ENCODE measurements around the gene CPA2.

Gene CPA2

DNA sequence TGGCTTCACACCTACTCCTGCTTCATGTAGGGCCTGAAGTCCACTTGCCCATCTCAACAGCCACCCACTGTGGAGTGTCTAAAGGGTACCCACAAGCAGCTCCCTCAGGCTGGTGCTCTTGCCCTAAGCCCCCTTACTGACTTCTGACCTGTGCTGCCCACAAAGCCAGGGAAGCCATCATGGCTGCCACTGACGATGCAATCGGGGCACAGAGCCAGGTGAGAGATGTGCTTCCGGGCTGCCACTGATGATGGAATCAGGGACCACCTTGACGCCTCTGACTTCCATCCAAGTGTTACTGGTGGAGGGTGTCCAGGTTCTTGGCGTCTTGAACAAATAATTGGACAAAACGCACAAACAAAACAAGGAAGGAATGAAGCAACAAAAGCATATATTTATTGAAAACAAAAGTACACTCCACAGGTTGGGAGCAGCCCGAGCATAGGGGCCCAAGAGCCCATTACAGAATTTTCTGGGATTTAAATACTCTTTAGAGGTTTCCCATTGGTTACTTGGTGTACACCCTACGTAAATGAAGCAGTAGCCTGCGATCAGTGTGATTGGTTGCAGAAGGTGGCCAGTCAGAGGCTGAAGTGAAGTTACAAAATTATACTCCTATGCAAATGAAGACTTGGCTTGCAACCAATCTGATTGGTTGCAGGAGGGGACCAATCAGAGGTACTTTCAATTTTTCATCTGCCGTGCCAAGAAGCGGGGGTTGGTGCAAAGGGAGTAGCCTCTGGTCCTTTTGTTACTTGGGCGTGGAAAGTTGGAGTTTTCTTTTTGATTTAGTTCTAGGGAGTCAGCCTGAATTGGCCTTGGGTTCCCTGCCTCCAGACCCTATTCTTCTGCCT, 4.5 kb downstream of the CPA2 start:
- DNase-seq = no peak
- Histone ChIP-seq H3K27me3 (replicated peaks; ENCODE audit: control insufficient read depth, insufficient read depth, low read length, poor library complexity, severe bottlenecking) (no peaks in the 10 kb centered on the region), H3K9me3 (ENCODE audit: control insufficient read depth, low read length) (no peaks in the 10 kb centered on the region), H3K4me1 (ENCODE audit: control insufficient read depth, insufficient read depth, low read length, poor library complexity, severe bottlenecking) (no peaks in the 10 kb centered on the region), H3K27ac (ENCODE audit: insufficient read depth, low read length, poor library complexity, severe bottlenecking) (no peak overlapping the region), H3K4me3 (ENCODE audit: insufficient read depth, low read depth, low read length, poor library complexity, severe bottlenecking) (no peak overlapping the region), H3K36me3 (ENCODE audit: control insufficient read depth, insufficient read depth, low read length) (no peaks in the 10 kb centered on the region)

DNA sequence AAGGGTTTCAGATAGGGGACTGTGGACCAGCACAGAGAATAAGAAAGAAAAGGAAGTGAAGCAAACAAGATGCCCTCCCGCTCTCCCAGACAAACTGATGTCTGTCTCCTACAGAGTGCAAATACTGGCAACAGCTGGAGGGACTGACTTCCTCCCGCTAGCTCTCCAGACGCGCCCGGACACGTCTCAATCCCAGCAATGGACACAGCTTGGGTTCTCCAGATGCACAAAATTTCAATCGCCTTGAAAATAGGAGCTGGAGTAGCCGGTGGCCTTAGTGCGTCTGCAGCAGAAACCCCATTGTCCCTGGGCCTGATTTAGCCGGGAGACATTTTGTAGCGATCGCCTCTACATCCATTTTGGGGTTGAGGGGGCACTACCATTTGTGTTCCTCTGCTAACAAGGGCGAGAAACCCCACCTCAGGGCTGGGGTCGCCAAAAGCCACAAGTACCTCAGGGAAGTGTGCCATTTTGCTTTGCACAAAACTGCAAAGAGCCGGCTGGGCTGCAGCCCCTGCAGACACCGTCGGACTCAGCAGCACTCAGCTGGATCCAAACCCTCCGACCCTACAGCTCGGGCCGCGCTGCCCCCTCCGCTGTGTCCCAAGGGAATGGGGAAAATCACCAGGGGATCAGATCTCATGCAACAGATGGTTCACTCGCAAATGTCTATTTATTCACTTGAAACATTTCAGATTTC, 5.9 kb downstream of the CPA2 start:
- Histone ChIP-seq H3K4me1 (ENCODE audit: control insufficient read depth, insufficient read depth, low read length, poor library complexity, severe bottlenecking) (no peaks in the 10 kb centered on the region), H3K4me3 (ENCODE audit: insufficient read depth, low read depth, low read length, poor library complexity, severe bottlenecking) (no peak overlapping the region), H3K27ac (ENCODE audit: insufficient read depth, low read length, poor library complexity, severe bottlenecking) (no peak overlapping the region)

DNA sequence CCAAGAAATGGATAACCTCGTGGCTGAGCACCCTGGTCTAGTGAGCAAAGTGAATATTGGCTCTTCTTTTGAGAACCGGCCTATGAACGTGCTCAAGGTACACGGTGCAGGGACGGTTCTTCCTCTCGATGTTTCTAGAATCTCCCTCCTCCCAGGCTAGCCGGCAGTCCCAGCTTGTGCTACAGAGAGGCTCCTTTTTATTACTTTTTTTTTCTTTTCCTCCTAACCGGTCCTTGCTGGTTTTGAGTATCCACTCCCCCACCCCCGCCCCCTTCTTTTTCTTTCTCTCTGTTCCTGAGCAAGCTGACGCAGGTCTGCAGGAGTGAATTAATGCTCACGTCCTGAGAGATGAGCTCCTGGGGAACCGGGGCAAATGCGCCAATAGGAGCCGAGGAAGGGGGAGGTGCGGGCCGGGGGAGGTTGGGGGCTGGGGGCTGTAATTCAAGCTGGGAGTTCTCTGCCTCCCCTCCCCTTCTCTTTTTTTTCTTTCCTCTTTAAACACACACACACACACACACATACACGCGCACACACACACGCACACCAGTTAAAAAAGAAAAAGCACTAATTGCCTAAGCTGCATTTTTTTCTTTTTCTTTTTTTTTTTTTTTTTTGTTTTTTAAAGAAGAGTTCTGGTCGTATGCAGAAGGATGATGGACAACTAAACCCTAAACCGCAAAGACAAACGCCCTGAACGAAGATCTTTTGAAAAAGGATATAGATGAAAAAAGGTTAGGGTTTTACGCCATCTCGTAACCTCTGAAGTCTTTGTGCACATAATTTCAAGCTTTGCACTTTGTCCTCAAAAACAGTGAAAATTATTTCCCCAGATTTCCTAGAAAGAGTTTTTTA, 6.6 kb downstream of the CPA2 start:
- DNase-seq = no peak

More for the DNA sequence above, 5.9 kb downstream of the CPA2 start:
- H3K27me3 ChIP-seq (replicated peaks; ENCODE audit: control insufficient read depth, insufficient read depth, low read length, poor library complexity, severe bottlenecking) = no peaks in the 10 kb centered on the region
- no peaks in the 10 kb centered on the region for H3K9me3 ChIP-seq (ENCODE audit: control insufficient read depth, low read length)
- no peaks in the 10 kb centered on the region for H3K36me3 ChIP-seq (ENCODE audit: control insufficient read depth, insufficient read depth, low read length)
- no peak for DNase-seq

GRCh38 chr7:130273933-130274255, 7.2 kb downstream of the CPA2 start:
- no peak overlapping the region for H3K27ac ChIP-seq (ENCODE audit: insufficient read depth, low read length, poor library complexity, severe bottlenecking)
- no peak overlapping the region for H3K4me3 ChIP-seq (ENCODE audit: insufficient read depth, low read depth, low read length, poor library complexity, severe bottlenecking)
- no peak for DNase-seq
- H3K36me3 ChIP-seq (ENCODE audit: control insufficient read depth, insufficient read depth, low read length) = no peaks in the 10 kb centered on the region
- no peaks in the 10 kb centered on the region for H3K27me3 ChIP-seq (replicated peaks; ENCODE audit: control insufficient read depth, insufficient read depth, low read length, poor library complexity, severe bottlenecking)
- H3K9me3 ChIP-seq (ENCODE audit: control insufficient read depth, low read length) = no peaks in the 10 kb centered on the region
- H3K4me1 ChIP-seq (ENCODE audit: control insufficient read depth, insufficient read depth, low read length, poor library complexity, severe bottlenecking) = no peaks in the 10 kb centered on the region

More for the DNA sequence above, 6.6 kb downstream of the CPA2 start:
- H3K4me1 ChIP-seq (ENCODE audit: control insufficient read depth, insufficient read depth, low read length, poor library complexity, severe bottlenecking) = no peaks in the 10 kb centered on the region
- no peaks in the 10 kb centered on the region for H3K9me3 ChIP-seq (ENCODE audit: control insufficient read depth, low read length)
- H3K27ac ChIP-seq (ENCODE audit: insufficient read depth, low read length, poor library complexity, severe bottlenecking) = no peak overlapping the region
- no peaks in the 10 kb centered on the region for H3K27me3 ChIP-seq (replicated peaks; ENCODE audit: control insufficient read depth, insufficient read depth, low read length, poor library complexity, severe bottlenecking)
- no peaks in the 10 kb centered on the region for H3K36me3 ChIP-seq (ENCODE audit: control insufficient read depth, insufficient read depth, low read length)
- H3K4me3 ChIP-seq (ENCODE audit: insufficient read depth, low read depth, low read length, poor library complexity, severe bottlenecking) = no peak overlapping the region

GRCh38 chr7:130274296-130274695, 7.6 kb downstream of the CPA2 start:
- no peaks in the 10 kb centered on the region for H3K27me3 ChIP-seq (replicated peaks; ENCODE audit: control insufficient read depth, insufficient read depth, low read length, poor library complexity, severe bottlenecking)
- H3K4me3 ChIP-seq (ENCODE audit: insufficient read depth, low read depth, low read length, poor library complexity, severe bottlenecking) = no peak overlapping the region
- no peak for DNase-seq
- H3K27ac ChIP-seq (ENCODE audit: insufficient read depth, low read length, poor library complexity, severe bottlenecking) = no peak overlapping the region
- no peaks in the 10 kb centered on the region for H3K36me3 ChIP-seq (ENCODE audit: control insufficient read depth, insufficient read depth, low read length)
- no peaks in the 10 kb centered on the region for H3K9me3 ChIP-seq (ENCODE audit: control insufficient read depth, low read length)
- H3K4me1 ChIP-seq (ENCODE audit: control insufficient read depth, insufficient read depth, low read length, poor library complexity, severe bottlenecking) = no peaks in the 10 kb centered on the region

- H3K9me3 ChIP-seq (ENCODE audit: control insufficient read depth, low read length) = no peaks in the 10 kb centered on the region
- no peaks in the 10 kb centered on the region for H3K36me3 ChIP-seq (ENCODE audit: control insufficient read depth, insufficient read depth, low read length)
- no peaks in the 10 kb centered on the region for H3K27me3 ChIP-seq (replicated peaks; ENCODE audit: control insufficient read depth, insufficient read depth, low read length, poor library complexity, severe bottlenecking)
- DNase-seq = no peak
- H3K27ac ChIP-seq (ENCODE audit: insufficient read depth, low read length, poor library complexity, severe bottlenecking) = no peak overlapping the region
- H3K4me1 ChIP-seq (ENCODE audit: control insufficient read depth, insufficient read depth, low read length, poor library complexity, severe bottlenecking) = no peaks in the 10 kb centered on the region
- H3K4me3 ChIP-seq (ENCODE audit: insufficient read depth, low read depth, low read length, poor library complexity, severe bottlenecking) = no peak overlapping the region
These were observed 8.4 kb downstream of the CPA2 start for GRCh38 chr7:130274983-130275591.

DNA sequence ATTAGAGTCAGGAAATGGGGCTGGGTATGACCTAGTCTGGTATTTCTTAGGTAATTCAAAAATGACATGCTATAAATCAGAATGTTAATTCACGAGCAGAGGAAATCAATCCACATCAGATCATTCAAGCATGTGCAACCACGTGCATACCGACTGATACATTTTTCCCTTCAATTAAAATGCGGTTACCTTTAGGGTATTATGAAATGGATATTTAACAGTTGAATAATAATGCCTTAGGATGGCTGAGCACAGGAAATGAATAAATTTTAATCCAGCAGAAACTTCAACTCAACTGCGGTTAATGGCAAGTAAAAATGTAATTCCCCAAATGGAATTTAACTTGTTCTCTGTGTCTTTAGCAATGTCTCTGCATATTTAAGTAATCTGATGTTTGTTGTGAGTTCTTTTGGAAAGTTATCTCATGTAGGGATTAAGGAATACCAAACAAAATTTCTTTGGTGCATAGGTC, 9.2 kb downstream of the CPA2 start:
- no peaks in the 10 kb centered on the region for H3K36me3 ChIP-seq (ENCODE audit: control insufficient read depth, insufficient read depth, low read length)
- H3K9me3 ChIP-seq (ENCODE audit: control insufficient read depth, low read length) = no peaks in the 10 kb centered on the region
- H3K27me3 ChIP-seq (replicated peaks; ENCODE audit: control insufficient read depth, insufficient read depth, low read length, poor library complexity, severe bottlenecking) = no peaks in the 10 kb centered on the region
- no peak overlapping the region for H3K4me3 ChIP-seq (ENCODE audit: insufficient read depth, low read depth, low read length, poor library complexity, severe bottlenecking)
- H3K27ac ChIP-seq (ENCODE audit: insufficient read depth, low read length, poor library complexity, severe bottlenecking) = no peak overlapping the region
- no peaks in the 10 kb centered on the region for H3K4me1 ChIP-seq (ENCODE audit: control insufficient read depth, insufficient read depth, low read length, poor library complexity, severe bottlenecking)
- DNase-seq = no peak

DNA sequence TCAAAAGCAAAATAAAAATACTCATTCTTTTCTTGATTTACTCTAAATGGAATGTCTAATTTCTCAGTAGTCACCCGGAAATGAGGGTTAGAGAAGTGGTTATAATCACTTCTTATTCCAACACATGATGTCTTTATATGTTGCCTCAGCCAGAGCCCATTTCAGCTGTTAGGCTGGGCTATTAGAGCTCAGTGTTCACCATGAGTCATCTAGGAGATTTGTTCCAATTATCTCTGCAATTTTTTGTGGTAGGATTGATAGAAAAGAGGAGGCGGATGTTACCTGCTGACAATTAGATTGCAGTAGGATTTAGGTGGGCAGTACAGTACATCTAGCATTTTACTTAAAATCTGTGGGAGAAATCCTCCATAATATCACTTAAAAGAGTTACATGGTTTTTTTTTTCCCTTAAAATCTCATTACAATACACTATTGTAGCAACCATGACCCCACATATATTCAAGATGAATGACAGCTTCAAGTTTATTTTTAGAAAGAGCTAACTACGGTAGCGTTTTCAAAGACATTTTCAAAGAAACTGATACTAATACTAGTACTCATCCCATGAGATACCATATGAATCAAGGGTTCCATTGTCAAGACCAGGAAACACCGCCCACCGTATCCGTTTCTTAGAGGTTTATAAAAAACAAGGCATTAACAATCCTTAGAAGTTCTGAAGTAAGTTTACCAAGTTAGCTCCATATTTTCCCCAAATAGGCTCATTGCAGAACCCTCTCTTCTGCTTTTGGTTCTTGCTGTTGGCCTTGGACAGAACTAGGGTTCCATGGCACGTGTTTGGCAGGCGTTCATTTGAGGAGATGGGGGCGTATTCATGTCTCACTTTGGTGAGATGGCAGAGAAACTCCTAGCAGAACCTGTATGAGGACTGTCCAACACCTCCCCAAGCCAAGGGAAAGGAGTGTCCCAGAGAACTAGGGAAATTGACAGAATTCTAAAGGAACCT, 10.4 kb downstream of the CPA2 start:
- no peak for DNase-seq
- H3K27ac ChIP-seq (ENCODE audit: insufficient read depth, low read length, poor library complexity, severe bottlenecking) = no peak overlapping the region

More for the DNA sequence above, 10.4 kb downstream of the CPA2 start:
- Histone ChIP-seq H3K4me3 (ENCODE audit: insufficient read depth, low read depth, low read length, poor library complexity, severe bottlenecking) (no peak overlapping the region), H3K27me3 (replicated peaks; ENCODE audit: control insufficient read depth, insufficient read depth, low read length, poor library complexity, severe bottlenecking) (no peaks in the 10 kb centered on the region), H3K36me3 (ENCODE audit: control insufficient read depth, insufficient read depth, low read length) (no peaks in the 10 kb centered on the region), H3K4me1 (ENCODE audit: control insufficient read depth, insufficient read depth, low read length, poor library complexity, severe bottlenecking) (no peaks in the 10 kb centered on the region), H3K9me3 (ENCODE audit: control insufficient read depth, low read length) (no peaks in the 10 kb centered on the region)

Measured in effector memory CD4-positive, alpha-beta T cell (primary cell).